ENCODE data around the gene SORCS2. TPM values are rescaled to one million over a fixed set of nuclear protein-coding genes. Genes with fewer than 3 reads are reported as not detected.

The SORCS2 gene
- total and polyA plus RNA-seq, 2 of the 8 experiments (the other 6 are each of a cell fraction or from before 2014, with no cell fraction given): 0.36 to 1.8 TPM

GRCh38 chr4:7330811-7331681 is 138.7 kb downstream of the SORCS2 start:
- no peaks in the 10 kb centered on the region for H3K23me2 ChIP-seq (ENCODE audit: low read depth, low read length)
- H2BK120ac ChIP-seq (replicated peaks; ENCODE audit: low read depth, low read length): no peak overlapping the region
- ChIA-PET CTCF (ENCODE audit: partially characterized antibody) (interaction anchor here (1.1 to 9.5 kb wide), 4 partner anchors 9 to 139 kb away, joined by 3 to 80 read pairs (median 4); partner anchors contain the start of gene SORCS2), POLR2A (ENCODE audit: partially characterized antibody) (no interaction called here)
- no peak overlapping the region for H2AK5ac ChIP-seq (ENCODE audit: low read depth, low read length)
- H4K20me1 ChIP-seq (replicated peaks in 1 of 2; ENCODE audit: control insufficient read depth in 1 of 2, insufficient read depth in 2 of 2, low read length in 2 of 2): no peaks in the 10 kb centered on the region
- no peaks in the 10 kb centered on the region for H3K36me3 ChIP-seq (ENCODE audit: control insufficient read depth in 2 of 4, insufficient read depth in 4 of 4, low read length in 3 of 4)
- no peaks in the 10 kb centered on the region for H3K79me2 ChIP-seq (ENCODE audit: control insufficient read depth in 1 of 2, insufficient read depth in 2 of 2, low read length in 2 of 2)
- FAIRE-seq (no peak), DNase-seq (ENCODE audit: low read depth in 1 of 2, low spot score in 2 of 2) (no peak)
- H3K27ac ChIP-seq (ENCODE audit: low read depth, low read length): no peak overlapping the region
- H2BK15ac ChIP-seq (ENCODE audit: low read length): no peak overlapping the region
- H3K14ac ChIP-seq (ENCODE audit: insufficient read length): no peak overlapping the region
- no peak overlapping the region for H4K91ac ChIP-seq (replicated peaks; ENCODE audit: insufficient read length, low read length)
- H3K27me3 ChIP-seq (replicated peaks in 1 of 4; ENCODE audit: control insufficient read depth in 3 of 4, extremely low read depth in 1 of 4, insufficient read depth in 3 of 4, low read length in 3 of 4): no peaks in the 10 kb centered on the region; a peak in 1 of 7 replicates
- no peak overlapping the region for H3K56ac ChIP-seq (replicated peaks; ENCODE audit: insufficient read length, low read depth, low read length)
- H3K4me1 ChIP-seq (replicated peaks in 1 of 4; ENCODE audit: control insufficient read depth in 3 of 4, insufficient read depth in 4 of 4, low read length in 3 of 4): peaks cover 0 to 6% (median 5%) of the 10 kb centered on the region in 4 experiments; a peak in 4 of 7 replicates
- H3K9ac ChIP-seq (replicated peaks in 1 of 4; ENCODE audit: extremely low read depth in 1 of 4, low read depth in 3 of 4, low read length in 3 of 4): no peak overlapping the region
- 94% methylated on average over 22 of the region's 22 CpGs; no CpG with 5 or more reads in 1 of the 2 experiments for WGBS, 2 experiments (ENCODE audit: extremely low coverage in 1 of 2, insufficient coverage in 1 of 2, insufficient read length in 1 of 2, insufficient replicate concordance in 2 of 2, low coverage in 1 of 2, low lambda C conversion rate in 2 of 2, missing lambda C conversion rate in 1 of 2)
- H3K79me1 ChIP-seq (ENCODE audit: low read depth, low read length): no peaks in the 10 kb centered on the region
- no peak overlapping the region for H2BK5ac ChIP-seq (ENCODE audit: low read depth, low read length)
- H3K23ac ChIP-seq (ENCODE audit: insufficient read length): no peak overlapping the region
- no peak overlapping the region for H3K4me2 ChIP-seq (ENCODE audit: insufficient read depth in 1 of 2, low read depth in 2 of 2, low read length in 2 of 2)
- no peak overlapping the region for H3K4me3 ChIP-seq (ENCODE audit: extremely low read depth in 1 of 4, insufficient read depth in 2 of 4, low read depth in 3 of 4, low read length in 4 of 4)
- no peak overlapping the region for H2BK20ac ChIP-seq (ENCODE audit: low read length)
- TF ChIP-seq MAFK (IDR thresholded peaks at IDR 0.05; ENCODE audit: low read depth, low read length) (no peak), BACH1 (IDR thresholded peaks at IDR 0.05; ENCODE audit: low read length) (no peak), TEAD4 (IDR thresholded peaks at IDR 0.05; ENCODE audit: low read depth, low read length) (no peak), BCL11A (IDR thresholded peaks at IDR 0.05; ENCODE audit: low read depth in 2 of 2, low read length in 2 of 2) (no peak), CBX8 (IDR thresholded peaks at IDR 0.05; ENCODE audit: borderline replicate concordance, low read depth, low read length) (no peak), SP2 (IDR thresholded peaks at IDR 0.05; ENCODE audit: low read length) (no peak), SP4 (IDR thresholded peaks at IDR 0.05; ENCODE audit: low read length) (no peak), GTF2F1 (IDR thresholded peaks at IDR 0.05; ENCODE audit: borderline replicate concordance, low read depth, low read length) (no peak), CHD1 (IDR thresholded peaks at IDR 0.05; ENCODE audit: low read depth, low read length) (no peak), SAP30 (IDR thresholded peaks at IDR 0.05; ENCODE audit: insufficient read depth, insufficient replicate concordance, low read length) (no peak)
- no peaks in the 10 kb centered on the region for H3K9me3 ChIP-seq (ENCODE audit: insufficient read depth in 2 of 2, low read depth in 1 of 2, low read length in 1 of 2)
- no peak overlapping the region; the same call in 1 of the 2 replicates for H4K8ac ChIP-seq (ENCODE audit: extremely low read depth, insufficient read depth, low read length)
- no peak overlapping the region for H2BK12ac ChIP-seq (ENCODE audit: low read depth, low read length)
- H2AFZ ChIP-seq (ENCODE audit: low read length): no peak overlapping the region
- H3K4ac ChIP-seq (replicated peaks; ENCODE audit: insufficient read length, low read depth, low read length): no peak overlapping the region
- H4K5ac ChIP-seq (ENCODE audit: insufficient read length, low read depth, low read length): no peak overlapping the region
- no peak overlapping the region for H3K18ac ChIP-seq (ENCODE audit: extremely low read depth, low read length)
